ENCODE measurements around the gene CCNI2. TPM values are rescaled to one million over a fixed set of nuclear protein-coding genes. Genes with fewer than 3 reads are reported as not detected.

The CCNI2 gene
- total and polyA plus RNA-seq, 7 experiments from 2014 or later = 2.4 to 44.9 (median 5.0) TPM

- Histone ChIP-seq H3K27ac (ENCODE audit: low read depth, low read length) (no peak overlapping the region), H3K27me3 (ENCODE audit: control insufficient read depth in 2 of 2, insufficient read depth in 2 of 2, low read length in 2 of 2) (no peaks in the 10 kb centered on the region), H3K4me3 (ENCODE audit: low read length) (no peak overlapping the region), H3K9me3 (ENCODE audit: control insufficient read depth in 2 of 3, low read length in 3 of 3) (no peaks in the 10 kb centered on the region), H3K36me3 (ENCODE audit: control insufficient read depth in 2 of 3, insufficient read depth in 3 of 3, low read length in 3 of 3) (no peaks in the 10 kb centered on the region), H3K4me1 (ENCODE audit: control insufficient read depth in 2 of 2, insufficient read depth in 2 of 2, low read length in 2 of 2) (no peaks in the 10 kb centered on the region)
- ATAC-seq (no peak), DNase-seq (peak in 1 of 9 donors; percentile 9)
- Mint-ChIP-seq H3K4me1 (peaks cover 0 to 21% (median 0%) of the 10 kb centered on the region in 7 donors), H3K27me3 (no peaks in the 10 kb centered on the region), H3K27ac (no peak overlapping the region), H3K4me3 (no peak overlapping the region), H3K9me3 (no peaks in the 10 kb centered on the region), H3K36me3 (peaks cover 0 to 12% (median 0%) of the 10 kb centered on the region in 5 donors)
- ChIA-PET POLR2A (no interaction called here), CTCF (no interaction called here)
- intact Hi-C loops (cut with micrococcal nuclease) = no loop called here
Observed at GRCh38 chr5:132758451-132758850, 11.2 kb downstream of the CCNI2 start.

GRCh38 chr5:132759114-132760048 lies 12.2 kb downstream of the CCNI2 start:
- Mint-ChIP-seq H3K4me3 (no peak overlapping the region), H3K9me3 (no peaks in the 10 kb centered on the region), H3K27me3 (no peaks in the 10 kb centered on the region), H3K4me1 (peaks cover 0 to 14% (median 0%) of the 10 kb centered on the region in 7 donors), H3K27ac (no peak overlapping the region), H3K36me3 (peaks cover 0 to 12% (median 0%) of the 10 kb centered on the region in 5 donors)
- Histone ChIP-seq H3K4me1 (ENCODE audit: control insufficient read depth in 2 of 2, insufficient read depth in 2 of 2, low read length in 2 of 2) (no peaks in the 10 kb centered on the region), H3K36me3 (ENCODE audit: control insufficient read depth in 2 of 3, insufficient read depth in 3 of 3, low read length in 3 of 3) (no peaks in the 10 kb centered on the region), H3K27ac (ENCODE audit: low read depth, low read length) (no peak overlapping the region), H3K9me3 (ENCODE audit: control insufficient read depth in 2 of 3, low read length in 3 of 3) (no peaks in the 10 kb centered on the region), H3K27me3 (ENCODE audit: control insufficient read depth in 2 of 2, insufficient read depth in 2 of 2, low read length in 2 of 2) (no peaks in the 10 kb centered on the region), H3K4me3 (ENCODE audit: low read length) (no peak overlapping the region)
- ATAC-seq = no peak
- ChIA-PET CTCF (no interaction called here), POLR2A (no interaction called here)
- DNase-seq = peak in 1 of 9 donors; percentile 16
- intact Hi-C loops (cut with micrococcal nuclease) = no loop called here

DNA sequence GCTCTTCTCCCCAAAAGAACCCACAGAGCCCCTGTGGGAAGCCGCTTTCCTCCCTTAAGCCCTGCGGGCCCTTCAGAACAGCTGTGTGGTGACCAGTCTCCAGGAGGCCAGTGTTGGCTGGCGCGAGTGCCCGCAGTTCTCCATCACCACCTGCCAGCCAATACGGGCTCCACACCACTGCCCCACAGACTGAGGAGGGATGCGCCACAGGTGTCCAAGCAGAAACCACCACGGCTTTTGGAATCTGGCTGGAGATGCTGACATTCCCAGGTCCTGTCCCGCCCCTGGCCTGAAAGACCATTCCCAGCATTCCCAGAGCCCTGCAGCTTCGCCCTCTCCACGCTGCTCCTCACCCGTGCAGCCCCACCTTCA lies 12.8 kb downstream of the CCNI2 start:
- ChIA-PET CTCF (no interaction called here), POLR2A (no interaction called here)
- no peak overlapping the region for H3K27ac Mint-ChIP-seq

GRCh38 chr5:132760601-132761317 lies 13.5 kb downstream of the CCNI2 start:
- DNase-seq (peak in 1 of 9 donors; percentile 20), ATAC-seq (no peak)
- intact Hi-C loops (cut with micrococcal nuclease) = no loop called here
- ChIA-PET POLR2A (interaction anchor here (0.6 kb wide), 1 partner anchor 1967 kb away, joined by 3 read pairs; no protein-coding TSS in a partner anchor), CTCF (no interaction called here)
- Mint-ChIP-seq H3K27me3 (no peaks in the 10 kb centered on the region), H3K4me1 (peaks cover 0 to 7% (median 0%) of the 10 kb centered on the region in 7 donors), H3K4me3 (no peak overlapping the region), H3K27ac (no peak overlapping the region), H3K36me3 (peaks cover 0 to 12% (median 0%) of the 10 kb centered on the region in 5 donors), H3K9me3 (no peaks in the 10 kb centered on the region)
- Histone ChIP-seq H3K27me3 (ENCODE audit: control insufficient read depth in 2 of 2, insufficient read depth in 2 of 2, low read length in 2 of 2) (no peaks in the 10 kb centered on the region), H3K4me1 (ENCODE audit: control insufficient read depth in 2 of 2, insufficient read depth in 2 of 2, low read length in 2 of 2) (no peaks in the 10 kb centered on the region), H3K4me3 (ENCODE audit: low read length) (no peak overlapping the region), H3K36me3 (ENCODE audit: control insufficient read depth in 2 of 3, insufficient read depth in 3 of 3, low read length in 3 of 3) (no peaks in the 10 kb centered on the region), H3K27ac (ENCODE audit: low read depth, low read length) (no peak overlapping the region), H3K9me3 (ENCODE audit: control insufficient read depth in 2 of 3, low read length in 3 of 3) (no peaks in the 10 kb centered on the region)

More for the DNA sequence above, 12.8 kb downstream of the CCNI2 start:
- no peaks in the 10 kb centered on the region for H3K27me3 ChIP-seq (ENCODE audit: control insufficient read depth in 2 of 2, insufficient read depth in 2 of 2, low read length in 2 of 2)
- Mint-ChIP-seq H3K27me3 (no peaks in the 10 kb centered on the region), H3K36me3 (peaks cover 0 to 12% (median 0%) of the 10 kb centered on the region in 5 donors), H3K9me3 (no peaks in the 10 kb centered on the region), H3K4me1 (peaks cover 0 to 8% (median 0%) of the 10 kb centered on the region in 7 donors), H3K4me3 (no peak overlapping the region)
- ATAC-seq (no peak), DNase-seq (peak in 1 of 9 donors; percentile 8)
- intact Hi-C loops (cut with micrococcal nuclease) = no loop called here
- H3K4me1 ChIP-seq (ENCODE audit: control insufficient read depth in 2 of 2, insufficient read depth in 2 of 2, low read length in 2 of 2) = no peaks in the 10 kb centered on the region
- H3K27ac ChIP-seq (ENCODE audit: low read depth, low read length) = no peak overlapping the region
- H3K4me3 ChIP-seq (ENCODE audit: low read length) = no peak overlapping the region
- H3K9me3 ChIP-seq (ENCODE audit: control insufficient read depth in 2 of 3, low read length in 3 of 3) = no peaks in the 10 kb centered on the region
- no peaks in the 10 kb centered on the region for H3K36me3 ChIP-seq (ENCODE audit: control insufficient read depth in 2 of 3, insufficient read depth in 3 of 3, low read length in 3 of 3)

DNA sequence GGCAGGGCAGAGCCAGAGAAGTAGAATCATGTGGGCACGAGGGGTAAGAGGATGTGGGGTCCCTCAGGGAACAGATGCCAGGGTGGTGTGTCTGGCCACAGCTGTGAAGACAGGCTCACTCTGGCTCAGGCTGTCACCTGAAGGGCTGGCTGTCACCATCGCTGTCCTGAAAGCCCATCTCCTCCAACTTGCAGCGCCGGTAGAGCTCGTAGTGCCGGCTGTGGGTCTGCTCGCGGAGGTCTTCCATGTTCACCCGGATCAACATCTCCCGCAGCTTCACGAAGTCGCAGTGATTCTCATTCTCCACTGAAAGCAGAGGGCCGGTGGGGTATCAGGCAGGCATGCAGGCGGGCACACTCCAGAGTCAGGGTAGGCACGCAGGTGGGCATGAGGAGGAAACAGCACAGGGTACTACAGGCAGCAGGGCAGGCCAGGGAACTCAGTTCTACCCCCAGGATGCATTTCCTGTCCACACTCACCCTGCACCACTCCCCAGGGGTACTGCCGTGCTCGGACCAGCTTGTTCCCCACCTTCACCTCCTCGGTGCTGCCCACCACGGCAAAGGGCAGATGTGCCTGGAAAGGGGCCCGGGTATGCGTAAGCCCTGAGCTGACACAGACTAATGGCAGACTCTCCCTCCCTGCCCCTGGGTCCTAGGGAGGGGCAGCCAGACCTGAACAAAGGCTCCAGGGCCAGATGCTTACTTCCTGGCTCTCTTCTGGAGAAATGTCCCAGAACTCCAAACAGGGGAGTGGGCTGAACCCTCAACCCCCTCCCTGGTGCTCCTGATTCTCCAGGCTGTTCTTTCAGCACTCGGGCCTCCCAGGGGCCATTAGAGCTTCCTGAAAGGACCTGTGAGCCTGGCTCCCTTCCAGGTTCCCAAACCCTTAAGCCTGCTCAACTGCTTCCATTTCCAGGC lies 14.4 kb downstream of the CCNI2 start:
- H3K27me3 ChIP-seq (ENCODE audit: control insufficient read depth in 2 of 2, insufficient read depth in 2 of 2, low read length in 2 of 2) = no peaks in the 10 kb centered on the region
- Mint-ChIP-seq H3K4me1 (peaks cover 0 to 7% (median 0%) of the 10 kb centered on the region in 7 donors), H3K27ac (no peak overlapping the region), H3K36me3 (peaks cover 0 to 12% (median 0%) of the 10 kb centered on the region in 5 donors), H3K27me3 (no peaks in the 10 kb centered on the region), H3K4me3 (no peak overlapping the region), H3K9me3 (no peaks in the 10 kb centered on the region)
- ATAC-seq (no peak), DNase-seq (peak in 1 of 9 donors; percentile 17)
- H3K27ac ChIP-seq (ENCODE audit: low read depth, low read length) = no peak overlapping the region
- intact Hi-C loops (cut with micrococcal nuclease) = no loop called here
- H3K9me3 ChIP-seq (ENCODE audit: control insufficient read depth in 2 of 3, low read length in 3 of 3) = no peaks in the 10 kb centered on the region
- H3K36me3 ChIP-seq (ENCODE audit: control insufficient read depth in 2 of 3, insufficient read depth in 3 of 3, low read length in 3 of 3) = no peaks in the 10 kb centered on the region
- POLR2A ChIA-PET = interaction anchor here (0.6 kb wide), 1 partner anchor 1966 kb away, joined by 3 read pairs; no protein-coding TSS in a partner anchor
- CTCF ChIA-PET = no interaction called here
- H3K4me1 ChIP-seq (ENCODE audit: control insufficient read depth in 2 of 2, insufficient read depth in 2 of 2, low read length in 2 of 2) = no peaks in the 10 kb centered on the region
- H3K4me3 ChIP-seq (ENCODE audit: low read length) = no peak overlapping the region

GRCh38 chr5:132762246-132763000 lies 15.2 kb downstream of the CCNI2 start:
- Mint-ChIP-seq H3K27ac (no peak overlapping the region), H3K9me3 (no peaks in the 10 kb centered on the region)
- intact Hi-C loops (cut with micrococcal nuclease) = no loop called here

More at GRCh38 chr5:132762246-132763000, 15.2 kb downstream of the CCNI2 start:
- no peaks in the 10 kb centered on the region for H3K27me3 Mint-ChIP-seq
- no peak overlapping the region for H3K4me3 Mint-ChIP-seq
- no peaks in the 10 kb centered on the region for H3K4me1 ChIP-seq (ENCODE audit: control insufficient read depth in 2 of 2, insufficient read depth in 2 of 2, low read length in 2 of 2)
- H3K27me3 ChIP-seq (ENCODE audit: control insufficient read depth in 2 of 2, insufficient read depth in 2 of 2, low read length in 2 of 2) = no peaks in the 10 kb centered on the region
- H3K36me3 Mint-ChIP-seq = peaks cover 0 to 12% (median 0%) of the 10 kb centered on the region in 5 donors
- CTCF ChIA-PET = no interaction called here
- ATAC-seq (no peak), DNase-seq (peak in 1 of 9 donors; percentile 17)
- no peaks in the 10 kb centered on the region for H3K36me3 ChIP-seq (ENCODE audit: control insufficient read depth in 2 of 3, insufficient read depth in 3 of 3, low read length in 3 of 3)
- H3K4me1 Mint-ChIP-seq = peaks cover 0 to 9% (median 0%) of the 10 kb centered on the region in 7 donors
- H3K27ac ChIP-seq (ENCODE audit: low read depth, low read length) = no peak overlapping the region
- POLR2A ChIA-PET = no interaction called here
- no peaks in the 10 kb centered on the region for H3K9me3 ChIP-seq (ENCODE audit: control insufficient read depth in 2 of 3, low read length in 3 of 3)
- H3K4me3 ChIP-seq (ENCODE audit: low read length) = no peak overlapping the region

Data from naive thymus-derived CD4-positive, alpha-beta T cell (primary cell).